ENCODE results near the gene PML. TPM values are rescaled to one million over a fixed set of nuclear protein-coding genes. Genes with fewer than 3 reads are reported as not detected.
A peak's percentile ranks its signal among the peaks of the same experiment; 100 is the strongest.

PML gene
- total RNA-seq, 1 experiment from 2014 or later = 47.7 TPM

GRCh38 chr15:73986055-73986775 lies 8.3 kb upstream of the PML start (continued):
- TF ChIP-seq SP1 (CRISPR knock-in tag; conservative IDR thresholded peaks at IDR 0.05) = no peak
- TF ChIP-seq NR1H2 (CRISPR knock-in tag; IDR thresholded peaks at IDR 0.05) = no peak
- TF ChIP-seq CREB1 (CRISPR knock-in tag; IDR thresholded peaks at IDR 0.05) = no peak
- no peak for TF ChIP-seq ZNF138 (CRISPR knock-in tag; conservative IDR thresholded peaks at IDR 0.05)
- no peak for TF ChIP-seq CREM (CRISPR knock-in tag; IDR thresholded peaks at IDR 0.05)
- no peak for TF ChIP-seq FOXK1 (CRISPR knock-in tag; IDR thresholded peaks at IDR 0.05)
- no peak for TF ChIP-seq RORB (CRISPR knock-in tag; IDR thresholded peaks at IDR 0.05)

- CTCF ChIA-PET = interaction anchor here (1.0 to 8.2 kb wide), 5 partner anchors 13 to 334 kb away, joined by 4 to 69 read pairs (median 5); no protein-coding TSS in a partner anchor
- Mint-ChIP-seq H3K36me3 (no peaks in the 10 kb centered on the region), H3K4me1 (no peaks in the 10 kb centered on the region), H3K27me3 (ENCODE audit: low read depth) (peaks cover 5% of the 10 kb centered on the region), H3K4me3 (no peak overlapping the region), H3K27ac (no peak overlapping the region; the same call in 1 of the 2 replicates), H3K9me3 (no peaks in the 10 kb centered on the region)
- DNase-seq (ENCODE audit: low spot score) (no peak), ATAC-seq (peak; percentile 31; the same call in 1 of the 2 replicates)
- POLR2A ChIA-PET = no interaction called here
- TF ChIP-seq ZNF138 (CRISPR knock-in tag; conservative IDR thresholded peaks at IDR 0.05) = no peak
- no peak for TF ChIP-seq PRDM15 (CRISPR knock-in tag; IDR thresholded peaks at IDR 0.05)
- no peak for TF ChIP-seq HMGXB4 (CRISPR knock-in tag; IDR thresholded peaks at IDR 0.05)
- TF ChIP-seq ZSCAN18 (CRISPR knock-in tag; IDR thresholded peaks at IDR 0.05) = no peak
- no peak for TF ChIP-seq STAT6 (CRISPR knock-in tag; conservative IDR thresholded peaks at IDR 0.05; ENCODE audit: low read depth)
- no peak for TF ChIP-seq MYBL2 (CRISPR knock-in tag; IDR thresholded peaks at IDR 0.05)
- TF ChIP-seq E2F1 (CRISPR knock-in tag; IDR thresholded peaks at IDR 0.05) = no peak
- TF ChIP-seq HMGA2 (CRISPR knock-in tag; IDR thresholded peaks at IDR 0.05) = no peak
These were observed 7.8 kb upstream of the PML start for GRCh38 chr15:73986776-73987056.
